Frontal cortex (tissue), 4 donors: ENCODE measurements around the gene APOBEC2. TPM values are rescaled to one million over a fixed set of nuclear protein-coding genes. Genes with fewer than 3 reads are reported as not detected.
A peak's percentile ranks its signal among the peaks of the same experiment; 100 is the strongest.

ENCODE experiments used
- DNase-seq, 2 donors: peaks; one replicate each; pipeline ENCODE4 v3.0.0; 2012; ENCODE audit warnings: low spot score in 2 of 2
- FAIRE-seq: peaks from 2 replicates; lab custom pipeline; 2012; peaks lifted over from hg19 to GRCh38; lab: Jason Lieb, UNC
- total RNA-seq: library from RNA; depleted of rRNA; stranded (reverse); fragments of >200 nt; gene quantifications from one replicate; pipeline ENCODE4 v1.2.3, GENCODE V29; 2014
- donor health status: control.
- donor health status: control.
- donor health status: control.

Gene APOBEC2
- total RNA-seq, 1 donor from 2014 or later = not detected

DNA sequence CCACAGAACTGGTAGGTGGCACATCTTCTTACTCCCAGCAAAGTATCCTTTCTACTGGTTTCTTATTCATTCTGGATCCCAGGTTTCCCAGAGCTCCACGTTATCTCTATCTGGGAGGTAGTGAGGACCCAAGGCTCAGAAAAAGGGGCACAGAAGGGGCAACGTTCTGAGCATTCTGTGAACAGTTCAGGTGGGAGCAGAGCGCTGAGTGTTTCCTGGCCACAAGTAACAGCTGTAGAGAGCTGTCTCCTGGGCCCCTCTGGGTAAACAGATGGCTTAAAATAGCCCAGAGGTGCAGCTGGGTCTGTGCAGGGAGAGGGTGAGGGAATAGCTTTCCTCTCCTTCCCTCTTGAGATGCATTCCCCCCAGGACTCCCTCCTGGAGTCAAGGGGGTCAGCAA lies 2.1 kb downstream of the APOBEC2 start:
- no peak for FAIRE-seq
- DNase-seq = no peak

GRCh38 chr6:41056768-41057490 lies 3.9 kb downstream of the APOBEC2 start:
- FAIRE-seq (no peak), DNase-seq (no peak)

DNA sequence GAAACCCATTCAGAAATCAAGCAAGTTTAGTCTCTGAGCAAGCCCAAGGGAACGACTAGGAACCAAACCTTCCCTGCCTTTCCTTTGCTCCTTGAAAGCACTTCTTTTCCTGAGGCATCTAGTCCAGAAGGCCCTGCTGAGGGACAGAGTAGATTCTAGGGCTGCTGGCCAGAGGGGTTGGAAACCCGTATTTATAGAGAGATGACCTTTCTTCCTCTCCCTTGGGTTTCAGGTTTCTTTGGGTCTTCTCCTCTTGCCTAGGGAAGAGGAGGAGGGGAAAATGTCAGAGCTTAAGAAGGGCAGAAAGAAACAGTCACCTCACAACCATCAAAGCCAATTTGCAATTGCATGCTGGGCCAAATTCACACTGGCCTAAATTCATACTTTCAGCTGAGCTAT lies 5.8 kb downstream of the APOBEC2 start:
- no peak for DNase-seq
- no peak for FAIRE-seq

- DNase-seq = no peak
These were observed 6.6 kb downstream of the APOBEC2 start for GRCh38 chr6:41059556-41059955.

GRCh38 chr6:41061196-41061726 lies 8.3 kb downstream of the APOBEC2 start:
- FAIRE-seq (no peak), DNase-seq (no peak)

More at GRCh38 chr6:41059556-41059955, 6.6 kb downstream of the APOBEC2 start:
- FAIRE-seq = no peak

- FAIRE-seq = no peak
These were observed 9.1 kb downstream of the APOBEC2 start for GRCh38 chr6:41062056-41062455.

GRCh38 chr6:41063884-41064285 lies 10.9 kb downstream of the APOBEC2 start:
- FAIRE-seq = no peak
- DNase-seq = no peak

More at GRCh38 chr6:41062056-41062455, 9.1 kb downstream of the APOBEC2 start:
- DNase-seq = no peak

DNA sequence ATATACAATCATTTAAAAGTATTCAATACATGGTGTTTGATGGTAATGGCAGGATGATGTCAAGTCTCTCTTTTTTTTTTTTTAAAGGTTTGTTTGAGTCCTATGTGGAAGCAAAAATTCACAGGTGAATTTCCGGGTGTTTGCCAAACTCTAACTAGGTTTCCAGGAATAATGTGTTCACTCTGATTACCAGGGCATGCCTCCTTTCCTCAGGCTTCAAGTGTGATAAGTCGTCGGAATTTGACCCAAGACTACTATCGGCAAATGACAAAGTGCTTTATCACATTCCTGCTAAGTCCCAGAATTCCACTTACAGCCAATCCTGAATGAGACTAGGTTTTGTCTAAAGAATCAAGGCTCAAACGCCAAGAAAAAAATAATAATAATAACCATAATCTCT lies 11.8 kb downstream of the APOBEC2 start:
- no peak for FAIRE-seq
- DNase-seq = no peak

GRCh38 chr6:41065550-41066026 lies 12.6 kb downstream of the APOBEC2 start:
- FAIRE-seq = no peak
- no peak for DNase-seq

DNA sequence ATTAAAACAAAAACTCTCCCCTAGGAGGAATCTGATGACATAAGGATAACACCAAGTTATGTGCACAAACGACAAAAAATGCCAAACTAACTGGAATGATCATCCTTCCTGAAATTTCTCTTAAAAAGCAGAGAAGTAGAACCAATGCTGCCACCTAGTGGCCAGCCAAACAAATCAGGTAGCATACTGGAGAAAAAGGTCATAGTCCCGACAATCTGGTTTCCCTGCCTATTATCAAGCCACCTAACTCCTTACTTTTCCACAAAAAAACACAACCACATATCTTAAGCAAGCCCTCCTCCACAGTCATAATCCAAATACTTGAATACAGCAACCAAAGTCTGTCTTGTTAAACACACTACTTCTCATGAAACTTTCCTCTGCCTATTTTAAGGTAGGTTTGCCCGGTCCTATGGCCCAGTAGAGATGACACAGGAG lies 13.9 kb downstream of the APOBEC2 start:
- FAIRE-seq (peak; percentile 3), DNase-seq (peak in 1 of 2 donors; percentile 27)

GRCh38 chr6:41071501-41071922 lies 18.5 kb downstream of the APOBEC2 start:
- no peak for FAIRE-seq
- DNase-seq = peak in 1 of 2 donors; percentile 56

GRCh38 chr6:41071923-41072835 lies 19.2 kb downstream of the APOBEC2 start, which contains the start of gene OARD1:
OARD1 (minus strand) TSS chr6:41072356; CDS start chr6:41071634, 722 bp downstream.
- FAIRE-seq = peak; percentile 94
- DNase-seq = peak in 1 of 2 donors; percentile 54

DNA sequence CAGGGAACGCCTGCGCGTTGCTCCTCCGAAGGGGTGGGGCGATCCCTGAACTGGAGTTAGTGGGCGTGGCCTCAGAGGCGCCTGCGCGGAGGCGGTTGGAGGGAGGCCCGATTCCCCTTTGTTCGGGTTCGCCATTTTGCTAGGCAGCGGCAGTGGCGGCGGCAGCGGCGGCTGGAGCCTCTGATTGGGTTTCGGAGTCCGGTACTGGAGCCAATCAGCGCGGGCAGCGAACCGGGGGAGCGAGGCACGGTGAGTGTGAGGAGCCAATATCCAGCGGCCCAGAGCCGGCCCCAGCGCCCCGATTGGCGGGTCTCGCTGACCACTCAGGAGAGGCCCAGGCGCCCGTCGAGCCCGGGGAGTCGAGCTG lies 19.8 kb downstream of the APOBEC2 start, which contains the start of gene NFYA:
Gene NFYA (plus strand): TSS at position 139 of the 367 bp plus-strand sequence. CDS start 6,116 bp downstream, outside the sequence.
- FAIRE-seq (no peak), DNase-seq (peak; percentile 94 to 96)

- FAIRE-seq = no peak
- DNase-seq = peak; percentile 56 to 60
These were observed 20.4 kb downstream of the APOBEC2 start for GRCh38 chr6:41073203-41073967.

GRCh38 chr6:41073968-41074691 lies 21.1 kb downstream of the APOBEC2 start:
- FAIRE-seq = no peak
- no peak for DNase-seq

- FAIRE-seq = no peak
These were observed 21.9 kb downstream of the APOBEC2 start for GRCh38 chr6:41074692-41075436.

GRCh38 chr6:41075651-41076626 lies 22.9 kb downstream of the APOBEC2 start:
- DNase-seq = no peak
- no peak for FAIRE-seq

More at GRCh38 chr6:41074692-41075436, 21.9 kb downstream of the APOBEC2 start:
- DNase-seq = no peak
